ENCODE measurements around the gene C5orf58. TPM values are rescaled to one million over a fixed set of nuclear protein-coding genes. Genes with fewer than 3 reads are reported as not detected.
"Not testable (repeated sequence)": the region's sequence is repeated elsewhere in the genome, so short reads cannot be mapped to it uniquely, and the experiment has no call there.

C5orf58 gene
- total and polyA plus RNA-seq, 12 donors: 0.39 to 0.80 TPM; not detected in 10

DNA sequence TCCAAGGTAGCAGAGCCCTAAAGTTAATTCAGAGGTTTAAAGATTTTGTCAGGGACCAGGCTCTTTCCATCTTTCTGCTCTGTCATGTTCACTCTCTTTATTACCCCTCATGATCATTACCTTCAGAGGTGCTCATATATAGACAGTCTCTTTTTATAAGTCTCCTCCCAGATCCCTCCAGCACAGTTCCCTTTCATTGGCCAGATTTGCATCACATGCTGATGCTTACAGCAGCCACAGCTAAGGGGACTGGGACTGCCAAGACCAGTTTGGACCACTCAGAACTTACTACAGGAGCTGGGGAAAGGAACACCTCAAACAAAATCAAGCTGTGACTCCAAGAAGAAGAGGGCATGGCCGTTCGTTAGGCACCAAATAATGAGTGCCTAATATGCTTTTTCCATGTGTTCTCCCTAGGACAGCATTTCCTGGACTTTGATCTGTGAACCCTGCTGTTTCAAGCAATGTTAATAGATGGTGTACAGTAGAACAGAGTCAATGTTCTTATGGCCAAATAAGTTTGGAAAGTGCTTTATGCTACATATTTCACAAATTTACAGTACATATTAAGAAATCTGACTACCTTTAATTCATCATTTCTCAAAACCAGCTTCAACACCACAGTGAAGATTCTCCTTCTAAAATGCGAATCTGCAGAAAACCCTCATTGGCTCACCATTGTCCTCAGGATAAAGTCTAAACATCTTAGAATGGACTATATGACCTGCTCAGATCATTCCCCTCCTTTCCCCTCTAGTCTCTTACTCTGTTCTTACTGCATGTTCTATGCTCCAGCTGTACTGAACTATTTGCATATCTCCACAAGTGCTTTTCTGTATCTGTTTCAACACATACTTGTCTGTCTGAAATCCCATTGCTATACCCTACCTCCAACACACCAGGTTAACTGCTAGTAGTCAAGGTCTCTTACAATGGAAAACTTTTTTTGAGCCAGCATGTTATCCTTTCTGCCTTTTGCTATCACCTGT, 3.4 kb downstream of the C5orf58 start:
- WGBS, 4 donors: 65 to 74% (median 73%) methylated on average over 3 of the region's 3 CpGs
- TF ChIP-seq POLR2A (IDR thresholded peaks at IDR 0.05): no peak
- no peak overlapping the region for H3K27ac ChIP-seq
- no peak for DNase-seq
- no peaks in the 10 kb centered on the region for H3K27me3 ChIP-seq
- no peak overlapping the region for H3K4me3 ChIP-seq
- no peaks in the 10 kb centered on the region for H3K4me1 ChIP-seq (replicated peaks in 1 of 2)
- H3K36me3 ChIP-seq (replicated peaks in 1 of 2): no peaks in the 10 kb centered on the region
- no peaks in the 10 kb centered on the region for H3K9me3 ChIP-seq (replicated peaks in 1 of 3)
- intact Hi-C loops (cut with DNase I): no loop called here

DNA sequence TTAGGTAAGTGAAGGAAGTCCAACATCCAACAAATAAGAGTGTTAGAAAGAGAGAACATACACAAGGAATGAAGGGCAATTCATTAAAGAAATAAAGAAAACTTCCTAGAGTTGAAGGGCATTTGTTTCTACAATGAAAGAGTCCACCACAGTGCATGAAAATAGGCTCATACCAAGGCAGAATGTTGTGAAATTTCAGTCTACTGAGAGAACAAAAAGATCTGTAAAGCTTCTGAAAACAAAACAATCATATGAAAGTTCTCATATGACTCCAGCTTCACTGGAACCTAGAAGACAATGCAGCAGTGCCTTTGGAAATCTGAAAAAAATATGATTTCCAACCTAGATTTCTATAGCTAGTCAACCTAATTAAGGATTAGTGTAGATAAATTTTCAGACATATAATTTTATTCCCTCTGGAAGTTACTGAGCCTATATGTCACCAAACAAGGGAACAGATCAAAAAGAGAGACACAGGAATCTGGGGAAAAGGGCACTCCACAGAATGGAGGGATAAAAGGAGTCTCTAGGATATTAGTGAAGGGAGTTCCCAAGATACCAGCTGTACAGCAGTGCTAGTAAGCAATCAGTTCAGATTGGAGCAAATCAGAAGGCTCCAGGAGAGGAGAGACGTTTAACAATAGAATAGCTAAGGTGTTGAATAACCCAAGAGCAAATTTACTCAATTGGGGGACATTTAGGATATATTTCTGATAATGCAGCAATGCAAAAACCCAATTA, 5.8 kb downstream of the C5orf58 start:
- Histone ChIP-seq H3K27ac (no peak overlapping the region), H3K27me3 (no peaks in the 10 kb centered on the region), H3K4me3 (no peak overlapping the region), H3K9me3 (replicated peaks in 1 of 3) (no peaks in the 10 kb centered on the region), H3K4me1 (replicated peaks in 1 of 2) (no peaks in the 10 kb centered on the region), H3K36me3 (replicated peaks in 1 of 2) (no peaks in the 10 kb centered on the region)
- TF ChIP-seq, protein P1, sequence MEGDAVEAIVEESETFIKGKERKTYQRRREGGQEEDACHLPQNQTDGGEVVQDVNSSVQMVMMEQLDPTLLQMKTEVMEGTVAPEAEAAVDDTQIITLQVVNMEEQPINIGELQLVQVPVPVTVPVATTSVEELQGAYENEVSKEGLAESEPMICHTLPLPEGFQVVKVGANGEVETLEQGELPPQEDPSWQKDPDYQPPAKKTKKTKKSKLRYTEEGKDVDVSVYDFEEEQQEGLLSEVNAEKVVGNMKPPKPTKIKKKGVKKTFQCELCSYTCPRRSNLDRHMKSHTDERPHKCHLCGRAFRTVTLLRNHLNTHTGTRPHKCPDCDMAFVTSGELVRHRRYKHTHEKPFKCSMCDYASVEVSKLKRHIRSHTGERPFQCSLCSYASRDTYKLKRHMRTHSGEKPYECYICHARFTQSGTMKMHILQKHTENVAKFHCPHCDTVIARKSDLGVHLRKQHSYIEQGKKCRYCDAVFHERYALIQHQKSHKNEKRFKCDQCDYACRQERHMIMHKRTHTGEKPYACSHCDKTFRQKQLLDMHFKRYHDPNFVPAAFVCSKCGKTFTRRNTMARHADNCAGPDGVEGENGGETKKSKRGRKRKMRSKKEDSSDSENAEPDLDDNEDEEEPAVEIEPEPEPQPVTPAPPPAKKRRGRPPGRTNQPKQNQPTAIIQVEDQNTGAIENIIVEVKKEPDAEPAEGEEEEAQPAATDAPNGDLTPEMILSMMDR (IDR thresholded peaks at IDR 0.05): no peak
- no peak for TF ChIP-seq POLR2A (IDR thresholded peaks at IDR 0.05)
- intact Hi-C loops (cut with DNase I): no loop called here
- no peak for DNase-seq
- 47 to 59% (median 51%) methylated on average over 1 of the region's 1 CpG for WGBS, 4 donors

DNA sequence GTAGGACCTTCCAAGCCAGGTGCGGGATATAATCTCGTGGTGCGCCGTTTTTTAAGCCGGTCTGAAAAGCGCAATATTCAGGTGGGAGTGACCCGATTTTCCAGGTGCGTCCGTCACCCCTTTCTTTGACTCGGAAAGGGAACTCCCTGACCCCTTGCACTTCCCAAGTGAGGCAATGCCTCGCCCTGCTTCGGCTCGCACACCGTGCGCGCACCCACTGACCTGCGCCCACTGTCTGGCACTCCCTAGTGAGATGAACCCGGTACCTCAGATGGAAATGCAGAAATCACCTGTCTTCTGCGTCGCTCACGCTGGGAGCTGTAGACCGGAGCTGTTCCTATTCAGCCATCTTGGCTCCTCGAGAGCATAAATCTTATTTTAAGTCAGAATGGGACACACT, 12.7 kb downstream of the C5orf58 start:
- H3K36me3 ChIP-seq (replicated peaks in 1 of 2); intact Hi-C loops (cut with DNase I); H3K4me1 ChIP-seq (replicated peaks in 1 of 2); H3K9me3 ChIP-seq (replicated peaks in 1 of 3); H3K4me3 ChIP-seq; DNase-seq; H3K27me3 ChIP-seq; H3K27ac ChIP-seq: not testable (repeated sequence)
- 75 to 95% (median 90%) methylated on average over 16 to 23 of the region's 23 CpGs for WGBS, 4 donors

DNA sequence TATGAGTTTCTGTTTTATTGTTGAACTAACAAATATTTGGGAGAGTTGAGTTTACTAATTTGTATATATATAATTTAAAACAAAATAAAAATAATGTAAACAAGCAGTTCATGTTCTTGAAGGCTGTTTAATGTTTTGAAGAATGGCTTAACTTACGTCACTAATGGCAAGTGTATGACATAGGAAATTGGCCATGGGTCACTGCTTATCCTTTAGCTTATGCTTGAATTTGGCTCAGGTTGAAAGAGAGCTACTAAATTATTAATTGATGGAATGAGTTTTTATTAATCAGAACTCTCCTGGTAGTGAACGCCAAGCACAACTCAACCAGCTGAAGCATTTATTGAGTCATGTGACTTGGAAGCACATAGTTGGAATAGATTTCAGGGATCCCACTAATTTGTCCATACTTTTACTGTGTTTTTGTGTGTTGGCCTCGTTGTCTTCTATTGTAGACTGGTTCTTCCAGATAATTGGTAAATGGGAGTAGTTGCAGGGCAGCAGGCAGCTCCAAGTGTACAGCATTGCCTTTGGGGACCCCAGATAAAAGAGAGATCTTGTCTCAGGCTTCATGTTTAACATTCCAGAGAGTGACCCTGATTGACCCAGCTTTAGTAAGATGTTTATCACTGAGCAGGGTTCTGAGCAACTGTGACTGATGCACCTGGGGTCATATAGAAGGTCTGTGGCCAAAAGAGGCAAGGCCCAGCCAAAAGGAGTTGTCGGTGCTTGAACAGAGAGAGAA, 13.5 kb downstream of the C5orf58 start:
- intact Hi-C loops (cut with DNase I): no loop called here
- Histone ChIP-seq H3K36me3 (replicated peaks in 1 of 2) (peaks cover 0 to 4% of the 10 kb centered on the region in 2 donors), H3K27me3 (no peaks in the 10 kb centered on the region), H3K27ac (no peak overlapping the region), H3K4me1 (replicated peaks in 1 of 2) (peaks cover 0 to 8% of the 10 kb centered on the region in 2 donors), H3K4me3 (no peak overlapping the region), H3K9me3 (replicated peaks in 1 of 3) (no peaks in the 10 kb centered on the region)
- TF ChIP-seq, protein P1 (IDR thresholded peaks at IDR 0.05): no peak
- TF ChIP-seq POLR2A (IDR thresholded peaks at IDR 0.05): no peak
- 59 to 74% (median 68%) methylated on average over 4 of the region's 4 CpGs for WGBS, 4 donors
- DNase-seq: no peak

DNA sequence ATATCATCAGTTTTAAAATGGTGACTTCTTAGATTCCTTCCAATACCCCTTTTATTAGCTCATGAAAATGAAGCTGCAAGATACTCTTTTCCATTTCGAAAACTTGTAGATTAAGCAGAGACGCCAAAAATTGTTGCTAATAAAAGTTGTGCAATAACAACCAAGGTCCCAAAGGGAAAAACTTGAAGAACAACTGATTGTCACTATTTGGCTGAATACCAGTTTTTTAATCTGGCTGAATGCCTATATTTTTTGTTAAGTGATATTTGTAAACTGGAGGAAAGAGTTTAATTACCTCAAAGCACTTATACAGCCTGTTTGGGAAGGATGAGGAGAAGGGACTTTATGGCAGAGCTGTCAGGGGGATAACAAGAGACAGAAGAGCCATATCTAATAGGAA, 14.6 kb downstream of the C5orf58 start:
- Histone ChIP-seq H3K4me3 (no peak overlapping the region), H3K9me3 (replicated peaks in 1 of 3) (no peaks in the 10 kb centered on the region), H3K27me3 (no peaks in the 10 kb centered on the region), H3K36me3 (replicated peaks in 1 of 2) (peaks cover 0 to 4% of the 10 kb centered on the region in 2 donors), H3K27ac (no peak overlapping the region), H3K4me1 (replicated peaks in 1 of 2) (peaks cover 0 to 8% of the 10 kb centered on the region in 2 donors)
- intact Hi-C loops (cut with DNase I): no loop called here
- DNase-seq: no peak
- TF ChIP-seq, protein P1 (IDR thresholded peaks at IDR 0.05): no peak
- no peak for TF ChIP-seq POLR2A (IDR thresholded peaks at IDR 0.05)
- 26 to 39% (median 36%) methylated on average over 2 of the region's 2 CpGs for WGBS, 4 donors

All from adrenal gland (tissue), 12 donors.